Measurements from ENCODE around the gene ADCY10.

ADCY10 gene

DNA sequence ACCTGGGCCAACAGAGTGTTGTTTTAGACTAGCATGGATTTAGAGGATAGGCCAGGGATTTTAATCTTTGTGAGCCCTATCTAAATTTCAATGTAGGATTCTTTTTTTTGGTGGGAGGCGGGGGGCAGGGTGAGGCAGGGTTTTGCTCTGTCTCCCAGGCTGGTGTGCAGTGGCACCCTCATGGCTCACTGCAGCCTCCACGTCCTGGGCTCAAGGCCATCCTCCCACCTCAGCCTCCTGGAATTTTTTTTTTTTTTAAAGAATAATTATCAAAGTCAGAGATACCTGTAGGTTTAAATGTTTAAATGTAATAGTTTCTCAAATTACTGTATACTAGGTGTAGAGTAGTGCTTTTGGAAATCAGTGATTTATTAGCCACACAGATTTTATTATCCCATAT lies 26.3 kb upstream of the ADCY10 start:
- TF ChIP-seq, protein P1, sequence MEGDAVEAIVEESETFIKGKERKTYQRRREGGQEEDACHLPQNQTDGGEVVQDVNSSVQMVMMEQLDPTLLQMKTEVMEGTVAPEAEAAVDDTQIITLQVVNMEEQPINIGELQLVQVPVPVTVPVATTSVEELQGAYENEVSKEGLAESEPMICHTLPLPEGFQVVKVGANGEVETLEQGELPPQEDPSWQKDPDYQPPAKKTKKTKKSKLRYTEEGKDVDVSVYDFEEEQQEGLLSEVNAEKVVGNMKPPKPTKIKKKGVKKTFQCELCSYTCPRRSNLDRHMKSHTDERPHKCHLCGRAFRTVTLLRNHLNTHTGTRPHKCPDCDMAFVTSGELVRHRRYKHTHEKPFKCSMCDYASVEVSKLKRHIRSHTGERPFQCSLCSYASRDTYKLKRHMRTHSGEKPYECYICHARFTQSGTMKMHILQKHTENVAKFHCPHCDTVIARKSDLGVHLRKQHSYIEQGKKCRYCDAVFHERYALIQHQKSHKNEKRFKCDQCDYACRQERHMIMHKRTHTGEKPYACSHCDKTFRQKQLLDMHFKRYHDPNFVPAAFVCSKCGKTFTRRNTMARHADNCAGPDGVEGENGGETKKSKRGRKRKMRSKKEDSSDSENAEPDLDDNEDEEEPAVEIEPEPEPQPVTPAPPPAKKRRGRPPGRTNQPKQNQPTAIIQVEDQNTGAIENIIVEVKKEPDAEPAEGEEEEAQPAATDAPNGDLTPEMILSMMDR (IDR thresholded peaks at IDR 0.05; ENCODE audit: extremely low read depth, missing control alignments), result no peak
- no peak for DNase-seq (ENCODE audit: low spot score)

DNA sequence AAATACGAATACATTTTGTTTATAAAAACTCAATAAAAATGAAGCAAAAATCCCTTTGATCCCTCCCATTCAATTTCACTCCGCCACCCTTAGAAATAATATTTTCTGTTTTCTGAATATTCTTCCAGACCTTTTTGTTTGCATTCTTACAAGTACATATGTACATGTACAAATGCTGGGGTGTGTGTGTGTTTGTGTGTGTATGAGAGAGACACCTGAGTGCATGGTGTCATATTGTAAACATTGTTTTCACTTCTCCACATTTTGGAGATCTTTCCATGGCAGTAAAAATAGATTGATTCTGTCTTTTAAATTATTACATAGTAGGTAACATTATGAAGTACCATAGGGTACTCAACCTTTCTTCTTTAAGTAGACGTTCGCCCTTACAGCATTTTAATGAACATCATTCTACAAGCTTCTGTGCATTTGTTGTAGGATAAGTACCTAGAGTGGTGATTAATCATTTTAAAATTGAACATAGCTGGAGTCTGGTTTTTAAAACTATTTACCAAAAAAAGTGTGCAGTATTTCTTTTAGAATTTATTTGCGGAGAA lies 24.2 kb upstream of the ADCY10 start:
- TF ChIP-seq, protein P1 (IDR thresholded peaks at IDR 0.05; ENCODE audit: extremely low read depth, missing control alignments), result no peak
- DNase-seq (ENCODE audit: low spot score), result no peak

DNA sequence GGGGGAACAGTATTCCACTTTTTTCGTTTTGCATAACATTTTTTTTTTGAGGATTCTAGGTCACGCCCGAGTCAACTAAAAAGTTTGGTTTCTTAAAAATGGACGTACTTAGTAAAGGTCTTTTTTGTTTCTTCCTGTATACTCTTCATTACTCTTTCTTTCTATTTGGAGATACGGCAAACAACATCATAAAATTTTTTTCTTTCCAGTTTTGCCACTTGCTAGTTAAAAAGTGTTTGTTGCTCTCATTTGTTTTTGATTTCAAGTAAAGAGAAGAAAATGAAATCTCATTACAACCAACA lies 23.7 kb upstream of the ADCY10 start:
- no peak for DNase-seq (ENCODE audit: low spot score)
- TF ChIP-seq, protein P1 (IDR thresholded peaks at IDR 0.05; ENCODE audit: extremely low read depth, missing control alignments), result no peak

DNA sequence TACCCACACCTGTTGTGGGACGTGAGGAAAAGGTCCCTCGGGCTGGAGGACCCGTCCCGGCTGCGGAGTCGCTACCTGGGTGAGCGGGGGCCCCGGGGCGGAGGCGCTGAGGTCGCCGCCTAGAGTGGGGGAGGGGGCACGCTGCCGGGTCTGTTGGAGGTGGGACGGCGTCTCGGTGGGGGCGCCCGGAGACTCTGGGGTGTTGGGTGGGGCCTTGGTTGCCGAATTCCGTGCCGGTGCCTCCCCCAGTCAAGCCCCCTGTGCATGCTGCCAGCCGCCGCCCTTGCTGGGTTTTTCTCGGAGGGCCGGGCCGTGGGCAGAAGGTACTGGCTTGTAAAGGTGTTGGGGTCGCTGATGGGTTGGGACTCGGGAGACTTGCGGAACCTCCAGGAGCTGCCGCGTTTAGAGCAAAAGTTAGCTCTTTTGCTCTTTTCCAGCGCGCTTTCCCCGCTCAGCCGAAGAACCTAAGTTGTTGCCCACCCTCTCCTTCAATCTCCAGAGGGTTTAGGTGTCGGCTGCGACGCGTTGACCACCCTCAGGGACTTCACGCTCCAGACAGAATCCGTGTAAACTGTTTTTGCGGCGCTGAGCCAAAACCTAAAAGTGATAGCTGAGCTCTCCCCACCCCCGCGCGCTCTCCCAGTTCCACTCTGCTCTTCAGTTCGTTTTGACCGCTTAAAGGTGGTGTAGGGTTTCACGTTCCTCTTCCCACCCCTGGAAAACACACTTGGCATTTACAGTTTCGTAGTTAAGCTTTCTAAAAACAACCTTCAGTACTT lies 23.2 kb upstream of the ADCY10 start, which contains the start of gene MPC2:
Gene MPC2 (minus strand): TSS at position 143 of the 779 bp plus-strand sequence. CDS start 1,231 bp downstream, outside the sequence.
- TF ChIP-seq, protein P1 (IDR thresholded peaks at IDR 0.05; ENCODE audit: extremely low read depth, missing control alignments), result no peak
- DNase-seq (ENCODE audit: low spot score), result peak; percentile 63

GRCh38 chr1:167936068-167936929 lies 22.4 kb upstream of the ADCY10 start, which contains the start of gene DCAF6:
Gene DCAF6, plus strand, starts transcription at chr1:167936683. Its CDS starts 229 bp downstream, at chr1:167936912.
- TF ChIP-seq, protein P1 (IDR thresholded peaks at IDR 0.05; ENCODE audit: extremely low read depth, missing control alignments), result no peak
- DNase-seq (ENCODE audit: low spot score), result peak; percentile 97

- TF ChIP-seq, protein P1 (IDR thresholded peaks at IDR 0.05; ENCODE audit: extremely low read depth, missing control alignments), result no peak
- peak; percentile 35 for DNase-seq (ENCODE audit: low spot score)
These were observed 21.5 kb upstream of the ADCY10 start for GRCh38 chr1:167935216-167936067.
